Panc1 (cell line): Measurements from ENCODE around the gene SPOCK1.

Experiments used
- POLR2AphosphoS5 ChIP-seq: IDR thresholded peaks from 2 replicates; pipeline ENCODE4 v1.6.1; 2012; ENCODE audit warnings: mild to moderate bottlenecking, low read depth, low read length, moderate library complexity
- SIN3A ChIP-seq: IDR thresholded peaks from 2 replicates; pipeline ENCODE4 v1.6.1; 2012; ENCODE audit warnings: low read depth, mild to moderate bottlenecking, low read length, moderate library complexity, borderline replicate concordance; ENCODE audit not compliant: insufficient read depth
- TF ChIP-seq, protein P1 (sequence below): fragments of 450-650 bp; IDR thresholded peaks from 2 replicates; pipeline ENCODE4 v1.5.1; 2017; ENCODE audit warnings: mild to moderate bottlenecking
- TF ChIP-seq, protein P2 (sequence below), 2 experiments: IDR thresholded peaks; 2 replicates each; pipeline ENCODE4 v1.6.1; 2011 to 2012; ENCODE audit warnings: low read depth in 2 of 2, control low read depth in 1 of 2, low read length in 1 of 2, mild to moderate bottlenecking in 1 of 2, moderate library complexity in 1 of 2; ENCODE audit not compliant: insufficient read depth in 1 of 2

DNA sequence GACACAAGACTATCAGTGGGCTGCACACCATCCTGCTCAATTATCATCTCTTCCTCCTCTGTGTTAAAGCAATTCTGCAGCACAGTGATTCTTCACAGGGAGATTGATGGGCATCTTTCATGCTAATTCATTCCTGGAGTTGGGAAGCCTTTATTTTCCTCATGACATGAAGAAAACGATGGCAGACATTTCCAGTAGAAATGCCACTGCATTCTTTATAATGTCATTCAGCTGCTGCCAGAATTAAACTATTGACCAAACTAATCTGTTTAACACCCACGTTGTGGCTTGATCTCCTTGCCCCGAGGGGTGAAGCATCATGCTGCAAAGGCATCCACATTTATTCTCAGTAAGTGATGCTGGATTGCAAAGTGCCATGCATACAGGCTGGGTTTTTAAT, 273.0 kb downstream of the SPOCK1 start:
- TF ChIP-seq, protein P1, sequence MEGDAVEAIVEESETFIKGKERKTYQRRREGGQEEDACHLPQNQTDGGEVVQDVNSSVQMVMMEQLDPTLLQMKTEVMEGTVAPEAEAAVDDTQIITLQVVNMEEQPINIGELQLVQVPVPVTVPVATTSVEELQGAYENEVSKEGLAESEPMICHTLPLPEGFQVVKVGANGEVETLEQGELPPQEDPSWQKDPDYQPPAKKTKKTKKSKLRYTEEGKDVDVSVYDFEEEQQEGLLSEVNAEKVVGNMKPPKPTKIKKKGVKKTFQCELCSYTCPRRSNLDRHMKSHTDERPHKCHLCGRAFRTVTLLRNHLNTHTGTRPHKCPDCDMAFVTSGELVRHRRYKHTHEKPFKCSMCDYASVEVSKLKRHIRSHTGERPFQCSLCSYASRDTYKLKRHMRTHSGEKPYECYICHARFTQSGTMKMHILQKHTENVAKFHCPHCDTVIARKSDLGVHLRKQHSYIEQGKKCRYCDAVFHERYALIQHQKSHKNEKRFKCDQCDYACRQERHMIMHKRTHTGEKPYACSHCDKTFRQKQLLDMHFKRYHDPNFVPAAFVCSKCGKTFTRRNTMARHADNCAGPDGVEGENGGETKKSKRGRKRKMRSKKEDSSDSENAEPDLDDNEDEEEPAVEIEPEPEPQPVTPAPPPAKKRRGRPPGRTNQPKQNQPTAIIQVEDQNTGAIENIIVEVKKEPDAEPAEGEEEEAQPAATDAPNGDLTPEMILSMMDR = no peak
- TF ChIP-seq, protein P2, sequence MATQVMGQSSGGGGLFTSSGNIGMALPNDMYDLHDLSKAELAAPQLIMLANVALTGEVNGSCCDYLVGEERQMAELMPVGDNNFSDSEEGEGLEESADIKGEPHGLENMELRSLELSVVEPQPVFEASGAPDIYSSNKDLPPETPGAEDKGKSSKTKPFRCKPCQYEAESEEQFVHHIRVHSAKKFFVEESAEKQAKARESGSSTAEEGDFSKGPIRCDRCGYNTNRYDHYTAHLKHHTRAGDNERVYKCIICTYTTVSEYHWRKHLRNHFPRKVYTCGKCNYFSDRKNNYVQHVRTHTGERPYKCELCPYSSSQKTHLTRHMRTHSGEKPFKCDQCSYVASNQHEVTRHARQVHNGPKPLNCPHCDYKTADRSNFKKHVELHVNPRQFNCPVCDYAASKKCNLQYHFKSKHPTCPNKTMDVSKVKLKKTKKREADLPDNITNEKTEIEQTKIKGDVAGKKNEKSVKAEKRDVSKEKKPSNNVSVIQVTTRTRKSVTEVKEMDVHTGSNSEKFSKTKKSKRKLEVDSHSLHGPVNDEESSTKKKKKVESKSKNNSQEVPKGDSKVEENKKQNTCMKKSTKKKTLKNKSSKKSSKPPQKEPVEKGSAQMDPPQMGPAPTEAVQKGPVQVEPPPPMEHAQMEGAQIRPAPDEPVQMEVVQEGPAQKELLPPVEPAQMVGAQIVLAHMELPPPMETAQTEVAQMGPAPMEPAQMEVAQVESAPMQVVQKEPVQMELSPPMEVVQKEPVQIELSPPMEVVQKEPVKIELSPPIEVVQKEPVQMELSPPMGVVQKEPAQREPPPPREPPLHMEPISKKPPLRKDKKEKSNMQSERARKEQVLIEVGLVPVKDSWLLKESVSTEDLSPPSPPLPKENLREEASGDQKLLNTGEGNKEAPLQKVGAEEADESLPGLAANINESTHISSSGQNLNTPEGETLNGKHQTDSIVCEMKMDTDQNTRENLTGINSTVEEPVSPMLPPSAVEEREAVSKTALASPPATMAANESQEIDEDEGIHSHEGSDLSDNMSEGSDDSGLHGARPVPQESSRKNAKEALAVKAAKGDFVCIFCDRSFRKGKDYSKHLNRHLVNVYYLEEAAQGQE (IDR thresholded peaks at IDR 0.05; ENCODE audit: insufficient read depth in 1 of 2, low read depth in 2 of 2, low read length in 1 of 2) = no peak
- no peak for TF ChIP-seq SIN3A
- no peak for TF ChIP-seq POLR2AphosphoS5
